ENCODE measurements around the gene PAK1. TPM values are rescaled to one million over a fixed set of nuclear protein-coding genes. Genes with fewer than 3 reads are reported as not detected.

PAK1 gene
- total RNA-seq, 1 experiment from 2014 or later = 80.0 TPM

DNA sequence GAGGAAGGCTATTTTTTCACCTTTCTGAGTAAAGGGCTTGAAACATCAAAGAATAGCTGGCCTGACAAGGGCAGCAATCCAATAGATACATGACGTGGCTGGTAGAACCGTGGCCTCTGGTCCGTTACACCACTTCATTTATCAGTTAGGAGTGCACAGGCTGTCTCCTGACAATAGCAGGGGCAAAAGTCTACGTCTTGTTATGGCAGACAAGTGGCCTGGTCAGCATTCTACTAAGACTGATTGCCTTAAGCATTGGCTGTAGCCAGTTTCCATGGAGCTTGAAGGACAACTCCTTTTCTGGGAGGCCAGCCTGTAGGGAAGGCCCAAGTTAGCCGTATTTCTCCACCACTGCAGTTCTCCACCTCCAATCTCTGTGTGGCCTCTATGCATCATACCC is 163.2 kb downstream of the PAK1 start:
- CTCF ChIA-PET = no interaction called here
- Histone ChIP-seq H3K27ac (no peak overlapping the region), H3K4me1 (replicated peaks; ENCODE audit: insufficient read depth) (no peaks in the 10 kb centered on the region), H3K4me3 (no peak overlapping the region), H4K20me1 (ENCODE audit: insufficient read depth) (no peaks in the 10 kb centered on the region), H2AFZ (no peak overlapping the region), H3K36me3 (ENCODE audit: low read depth) (no peaks in the 10 kb centered on the region), H3K4me2 (no peak overlapping the region), H3F3A (ENCODE audit: insufficient read depth, low read depth) (no peaks in the 10 kb centered on the region), H3K9me2 (ENCODE audit: insufficient read depth) (no peaks in the 10 kb centered on the region), H3K27me3 (ENCODE audit: insufficient read depth, low read depth) (no peaks in the 10 kb centered on the region), H3K9me3 (ENCODE audit: insufficient read depth, low read depth) (no peaks in the 10 kb centered on the region), H3K79me2 (ENCODE audit: low read depth) (no peaks in the 10 kb centered on the region)
- DNase-seq = no peak
- TF ChIP-seq, protein P1, sequence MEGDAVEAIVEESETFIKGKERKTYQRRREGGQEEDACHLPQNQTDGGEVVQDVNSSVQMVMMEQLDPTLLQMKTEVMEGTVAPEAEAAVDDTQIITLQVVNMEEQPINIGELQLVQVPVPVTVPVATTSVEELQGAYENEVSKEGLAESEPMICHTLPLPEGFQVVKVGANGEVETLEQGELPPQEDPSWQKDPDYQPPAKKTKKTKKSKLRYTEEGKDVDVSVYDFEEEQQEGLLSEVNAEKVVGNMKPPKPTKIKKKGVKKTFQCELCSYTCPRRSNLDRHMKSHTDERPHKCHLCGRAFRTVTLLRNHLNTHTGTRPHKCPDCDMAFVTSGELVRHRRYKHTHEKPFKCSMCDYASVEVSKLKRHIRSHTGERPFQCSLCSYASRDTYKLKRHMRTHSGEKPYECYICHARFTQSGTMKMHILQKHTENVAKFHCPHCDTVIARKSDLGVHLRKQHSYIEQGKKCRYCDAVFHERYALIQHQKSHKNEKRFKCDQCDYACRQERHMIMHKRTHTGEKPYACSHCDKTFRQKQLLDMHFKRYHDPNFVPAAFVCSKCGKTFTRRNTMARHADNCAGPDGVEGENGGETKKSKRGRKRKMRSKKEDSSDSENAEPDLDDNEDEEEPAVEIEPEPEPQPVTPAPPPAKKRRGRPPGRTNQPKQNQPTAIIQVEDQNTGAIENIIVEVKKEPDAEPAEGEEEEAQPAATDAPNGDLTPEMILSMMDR (conservative IDR thresholded peaks at IDR 0.05) = no peak
- TF ChIP-seq EZH2 (IDR thresholded peaks at IDR 0.05; ENCODE audit: low read depth) = no peak
- no TSS peak for BruUV-seq (replicated peaks)
- POLR2A ChIA-PET (ENCODE audit: unreplicated experiment) = no interaction called here
- intact Hi-C loops (cut with micrococcal nuclease; ENCODE audit: unreplicated experiment) = no loop called here

DNA sequence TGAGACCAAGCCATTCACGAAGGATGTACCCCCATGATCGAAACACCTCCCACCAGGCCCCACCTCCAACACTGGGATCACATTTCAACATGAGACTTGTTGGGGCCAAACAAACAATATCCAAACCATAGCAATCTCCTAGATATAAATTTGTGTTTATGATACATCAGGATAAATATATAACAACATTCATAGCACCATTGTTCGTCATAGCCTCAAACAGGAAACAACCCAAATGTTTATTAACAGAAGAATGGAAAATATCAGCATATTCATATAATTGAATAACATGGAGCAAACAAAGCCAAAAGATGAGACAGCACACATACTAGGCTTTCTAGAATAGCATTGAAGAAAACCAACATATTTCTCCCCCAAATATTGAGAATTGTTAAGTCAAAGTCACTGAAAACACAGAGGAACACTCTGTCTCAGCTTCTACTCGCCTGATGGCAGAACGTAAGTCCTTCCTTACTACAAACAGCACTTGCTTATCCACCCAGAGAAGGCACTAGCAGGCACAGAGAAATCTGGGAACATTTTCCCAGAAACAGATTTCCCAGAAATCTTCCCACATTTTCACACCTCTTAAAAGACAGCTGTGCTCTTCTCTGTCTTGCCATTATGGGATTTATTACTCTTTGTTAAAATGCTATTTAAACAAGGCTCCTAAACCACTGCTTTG is 164.4 kb downstream of the PAK1 start:
- ChIA-PET CTCF (no interaction called here), POLR2A (ENCODE audit: unreplicated experiment) (no interaction called here)
- Histone ChIP-seq H3K9me2 (ENCODE audit: insufficient read depth) (no peaks in the 10 kb centered on the region), H4K20me1 (ENCODE audit: insufficient read depth) (no peaks in the 10 kb centered on the region), H3K79me2 (ENCODE audit: low read depth) (no peaks in the 10 kb centered on the region), H3K36me3 (ENCODE audit: low read depth) (no peaks in the 10 kb centered on the region), H3F3A (ENCODE audit: insufficient read depth, low read depth) (no peaks in the 10 kb centered on the region), H2AFZ (no peak overlapping the region), H3K9me3 (ENCODE audit: insufficient read depth, low read depth) (no peaks in the 10 kb centered on the region), H3K27me3 (ENCODE audit: insufficient read depth, low read depth) (no peaks in the 10 kb centered on the region), H3K27ac (no peak overlapping the region), H3K4me2 (no peak overlapping the region), H3K4me3 (no peak overlapping the region), H3K4me1 (replicated peaks; ENCODE audit: insufficient read depth) (no peaks in the 10 kb centered on the region)
- intact Hi-C loops (cut with micrococcal nuclease; ENCODE audit: unreplicated experiment) = no loop called here
- BruUV-seq (replicated peaks) = no TSS peak
- no peak for DNase-seq
- TF ChIP-seq, protein P1 (conservative IDR thresholded peaks at IDR 0.05) = no peak
- TF ChIP-seq EZH2 (IDR thresholded peaks at IDR 0.05; ENCODE audit: low read depth) = no peak

DNA sequence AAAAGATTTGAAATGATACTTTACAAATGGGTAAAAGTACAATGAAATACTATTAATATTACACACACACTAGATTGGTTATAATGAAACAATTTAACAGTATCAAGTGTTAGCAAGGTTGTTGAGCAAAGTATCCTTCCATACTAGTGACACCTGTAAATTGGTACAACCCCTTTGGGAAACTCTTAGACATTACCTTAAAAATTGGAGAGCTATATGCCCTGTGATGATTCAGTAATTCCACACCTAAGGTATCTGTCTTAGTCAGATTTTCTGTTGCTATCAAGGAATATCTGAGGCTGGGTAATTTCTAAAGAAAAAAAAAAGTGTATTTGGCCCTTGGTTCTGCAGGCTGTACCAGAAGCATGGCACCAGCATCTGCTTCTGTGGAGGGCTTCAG is 165.1 kb downstream of the PAK1 start:
- Histone ChIP-seq H3K9me3 (ENCODE audit: insufficient read depth, low read depth) (no peaks in the 10 kb centered on the region), H3K27ac (no peak overlapping the region), H4K20me1 (ENCODE audit: insufficient read depth) (no peaks in the 10 kb centered on the region), H3K27me3 (ENCODE audit: insufficient read depth, low read depth) (no peaks in the 10 kb centered on the region), H3K4me3 (no peak overlapping the region), H2AFZ (no peak overlapping the region), H3K79me2 (ENCODE audit: low read depth) (no peaks in the 10 kb centered on the region), H3K4me2 (no peak overlapping the region), H3F3A (ENCODE audit: insufficient read depth, low read depth) (no peaks in the 10 kb centered on the region), H3K36me3 (ENCODE audit: low read depth) (no peaks in the 10 kb centered on the region), H3K4me1 (replicated peaks; ENCODE audit: insufficient read depth) (no peaks in the 10 kb centered on the region), H3K9me2 (ENCODE audit: insufficient read depth) (no peaks in the 10 kb centered on the region)
- POLR2A ChIA-PET (ENCODE audit: unreplicated experiment) = no interaction called here
- intact Hi-C loops (cut with micrococcal nuclease; ENCODE audit: unreplicated experiment) = no loop called here
- TF ChIP-seq EZH2 (IDR thresholded peaks at IDR 0.05; ENCODE audit: low read depth) = no peak
- TF ChIP-seq, protein P1 (conservative IDR thresholded peaks at IDR 0.05) = no peak
- BruUV-seq (replicated peaks) = no TSS peak
- DNase-seq = no peak
- CTCF ChIA-PET = no interaction called here
